GM13977 (cell line): ENCODE measurements around the gene ABHD15.

ENCODE experiments used
- DNase-seq: peaks from one replicate; pipeline ENCODE4 v3.0.0; 2012; ENCODE audit warnings: low spot score
- in situ Hi-C: fragments of 300-500 bp; cut with MboI; formaldehyde crosslinking; loops from one replicate; pipeline ENCODE4 v1.12.0; 2022; ENCODE audit warnings: low sequenced_read_pairs, low pct_unique_long_range_greater_than_20kb, mixed read lengths, inconsistent platforms; ENCODE audit not compliant: unreplicated experiment
- TF ChIP-seq, protein P1 (sequence below): IDR thresholded peaks from 2 replicates; pipeline ENCODE4 v1.5.1; 2012; ENCODE audit warnings: mild to moderate bottlenecking, control low read depth; ENCODE audit not compliant: insufficient read depth; ENCODE audit errors: extremely low read depth, missing control alignments

The ABHD15 gene

DNA sequence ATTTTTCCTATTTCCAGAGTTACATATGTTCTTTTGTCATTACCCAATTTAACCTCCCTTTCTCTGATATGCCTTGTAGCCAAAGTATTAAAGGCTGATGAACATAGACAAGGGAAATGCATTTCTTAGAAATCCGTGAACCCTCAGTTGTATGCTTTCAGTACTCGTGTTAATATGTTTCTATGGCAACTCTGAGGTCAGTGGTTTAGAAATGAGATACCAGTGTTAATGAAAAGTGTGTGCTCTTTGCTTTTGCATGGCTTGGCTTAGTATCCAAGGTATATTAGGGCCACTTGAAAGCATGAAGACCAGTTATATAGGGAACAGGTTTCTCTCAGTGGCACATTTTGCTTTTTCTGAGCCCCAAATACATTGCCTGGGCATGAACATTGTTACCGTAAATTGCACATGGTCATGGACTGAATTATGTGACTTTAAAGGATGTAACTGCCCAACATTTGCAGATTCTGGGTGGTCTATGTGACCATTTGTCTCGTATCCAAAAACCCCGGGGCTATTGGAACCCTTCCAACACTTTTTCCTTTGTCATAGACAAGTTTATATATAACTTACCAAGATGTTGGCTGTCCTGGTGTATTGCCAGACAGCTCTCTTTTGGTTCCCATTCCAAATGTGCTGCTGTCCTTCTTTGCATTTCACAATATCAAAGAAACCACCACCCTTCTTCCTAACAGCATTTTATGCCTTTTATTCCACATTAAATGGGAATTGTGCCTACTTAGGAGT, 17.5 kb downstream of the ABHD15 start:
- TF ChIP-seq, protein P1, sequence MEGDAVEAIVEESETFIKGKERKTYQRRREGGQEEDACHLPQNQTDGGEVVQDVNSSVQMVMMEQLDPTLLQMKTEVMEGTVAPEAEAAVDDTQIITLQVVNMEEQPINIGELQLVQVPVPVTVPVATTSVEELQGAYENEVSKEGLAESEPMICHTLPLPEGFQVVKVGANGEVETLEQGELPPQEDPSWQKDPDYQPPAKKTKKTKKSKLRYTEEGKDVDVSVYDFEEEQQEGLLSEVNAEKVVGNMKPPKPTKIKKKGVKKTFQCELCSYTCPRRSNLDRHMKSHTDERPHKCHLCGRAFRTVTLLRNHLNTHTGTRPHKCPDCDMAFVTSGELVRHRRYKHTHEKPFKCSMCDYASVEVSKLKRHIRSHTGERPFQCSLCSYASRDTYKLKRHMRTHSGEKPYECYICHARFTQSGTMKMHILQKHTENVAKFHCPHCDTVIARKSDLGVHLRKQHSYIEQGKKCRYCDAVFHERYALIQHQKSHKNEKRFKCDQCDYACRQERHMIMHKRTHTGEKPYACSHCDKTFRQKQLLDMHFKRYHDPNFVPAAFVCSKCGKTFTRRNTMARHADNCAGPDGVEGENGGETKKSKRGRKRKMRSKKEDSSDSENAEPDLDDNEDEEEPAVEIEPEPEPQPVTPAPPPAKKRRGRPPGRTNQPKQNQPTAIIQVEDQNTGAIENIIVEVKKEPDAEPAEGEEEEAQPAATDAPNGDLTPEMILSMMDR: no peak
- DNase-seq: peak; percentile 73
- in situ Hi-C loops: no loop called here

DNA sequence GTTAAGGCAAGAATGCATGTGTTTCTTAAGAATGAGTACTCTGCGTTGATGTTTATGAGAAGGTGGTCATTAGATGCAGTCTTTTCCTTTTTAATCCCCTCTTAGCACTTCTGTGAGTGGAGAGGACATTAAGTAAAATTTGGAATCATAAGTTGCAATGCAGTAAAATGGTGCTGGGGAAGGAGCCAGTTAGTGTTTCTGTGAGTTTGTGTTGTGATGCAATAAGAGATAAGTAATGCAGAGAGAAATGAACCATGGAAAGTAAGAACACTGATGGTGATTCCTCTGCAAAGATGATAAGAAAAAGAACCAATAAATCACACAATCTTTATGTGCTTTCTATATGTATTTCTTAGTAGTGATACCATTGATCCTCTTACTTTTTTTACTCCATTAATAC, 20.0 kb downstream of the ABHD15 start:
- in situ Hi-C loops: no loop called here
- DNase-seq: no peak
- TF ChIP-seq, protein P1: no peak

DNA sequence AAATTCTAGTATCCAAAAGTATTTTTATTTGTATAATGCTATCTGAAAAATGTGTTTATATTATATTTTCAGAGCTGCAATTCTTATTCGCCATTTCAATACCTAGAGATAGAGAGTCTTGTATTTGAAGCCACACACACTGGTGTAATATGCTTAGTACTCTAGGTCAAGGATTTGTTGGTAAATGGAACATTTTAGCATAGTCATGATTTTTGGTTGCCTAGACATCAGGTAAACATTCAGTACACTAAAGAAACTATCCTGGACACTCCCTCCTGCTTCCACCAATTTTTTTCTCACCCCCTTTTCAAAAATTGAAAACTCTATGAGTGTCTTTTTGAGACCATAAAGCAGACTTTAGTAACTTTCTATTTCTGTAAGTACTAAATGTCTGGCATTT, 20.8 kb downstream of the ABHD15 start:
- TF ChIP-seq, protein P1: no peak
- no peak for DNase-seq
- in situ Hi-C loops: no loop called here

DNA sequence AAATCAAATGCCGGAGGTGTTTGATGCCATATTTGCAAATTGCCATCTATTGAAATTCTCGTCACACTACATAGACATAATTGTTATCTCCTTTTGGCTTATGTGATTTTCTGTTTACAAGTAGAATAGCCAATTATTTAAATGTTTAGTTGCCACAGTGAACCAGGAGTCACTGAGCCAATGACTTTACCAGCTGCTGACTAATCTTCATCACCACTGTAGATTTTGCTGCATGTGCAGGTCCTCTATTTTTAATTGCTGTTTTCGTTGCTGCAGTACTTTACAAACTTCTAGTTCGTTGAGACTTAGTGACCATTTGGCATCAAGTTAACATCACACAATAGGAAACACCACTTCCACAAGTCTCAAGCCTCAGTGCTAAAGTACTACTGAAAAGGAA, 22.8 kb downstream of the ABHD15 start:
- in situ Hi-C loops: no loop called here
- TF ChIP-seq, protein P1: no peak
- no peak for DNase-seq

DNA sequence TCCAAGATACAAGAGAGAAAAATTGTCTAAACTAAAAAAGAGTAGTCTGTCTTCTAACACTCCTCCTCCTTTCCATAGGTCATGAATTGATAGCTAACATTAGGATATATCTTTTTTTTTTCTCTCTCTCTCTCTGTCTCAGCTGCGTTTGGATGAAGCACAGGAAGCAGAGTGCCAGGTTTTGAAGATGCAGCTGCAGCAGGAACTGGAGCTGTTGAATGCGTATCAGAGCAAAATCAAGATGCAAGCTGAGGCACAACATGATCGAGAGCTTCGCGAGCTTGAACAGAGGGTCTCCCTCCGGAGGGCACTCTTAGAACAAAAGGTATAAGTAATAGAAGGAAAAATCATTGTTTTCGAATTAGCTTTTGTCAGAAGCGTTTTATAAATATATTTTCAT, 32.9 kb downstream of the ABHD15 start:
- in situ Hi-C loops: no loop called here
- TF ChIP-seq, protein P1: no peak
- no peak for DNase-seq

DNA sequence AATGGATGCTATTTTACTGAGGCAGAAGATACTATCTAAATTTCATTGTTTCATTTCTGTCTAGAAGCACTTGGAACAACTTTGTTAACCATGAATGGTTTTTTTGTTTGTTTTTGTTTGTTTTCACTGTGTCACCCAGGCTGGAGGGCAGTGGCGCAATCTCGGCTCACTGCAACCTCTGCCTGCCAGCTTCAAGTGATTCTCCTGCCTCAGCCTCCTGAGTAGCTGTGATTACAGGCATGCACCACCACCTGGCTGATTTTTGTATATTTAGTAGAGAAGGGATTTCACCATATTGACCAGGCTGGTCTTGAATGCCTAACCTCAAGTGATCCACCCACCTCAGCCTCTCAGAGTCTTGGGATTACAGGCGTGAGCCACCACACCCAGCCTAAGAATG, 40.5 kb downstream of the ABHD15 start:
- in situ Hi-C loops: no loop called here
- no peak for DNase-seq
- TF ChIP-seq, protein P1: no peak
